ENCODE data around the gene MAD1L1.
"Not testable (repeated sequence)": the region's sequence is repeated elsewhere in the genome, so short reads cannot be mapped to it uniquely, and the experiment has no call there.

Gene MAD1L1

GRCh38 chr7:2044311-2044882, 188.3 kb downstream of the MAD1L1 start:
- no peak for DNase-seq (ENCODE audit: low spot score)

DNA sequence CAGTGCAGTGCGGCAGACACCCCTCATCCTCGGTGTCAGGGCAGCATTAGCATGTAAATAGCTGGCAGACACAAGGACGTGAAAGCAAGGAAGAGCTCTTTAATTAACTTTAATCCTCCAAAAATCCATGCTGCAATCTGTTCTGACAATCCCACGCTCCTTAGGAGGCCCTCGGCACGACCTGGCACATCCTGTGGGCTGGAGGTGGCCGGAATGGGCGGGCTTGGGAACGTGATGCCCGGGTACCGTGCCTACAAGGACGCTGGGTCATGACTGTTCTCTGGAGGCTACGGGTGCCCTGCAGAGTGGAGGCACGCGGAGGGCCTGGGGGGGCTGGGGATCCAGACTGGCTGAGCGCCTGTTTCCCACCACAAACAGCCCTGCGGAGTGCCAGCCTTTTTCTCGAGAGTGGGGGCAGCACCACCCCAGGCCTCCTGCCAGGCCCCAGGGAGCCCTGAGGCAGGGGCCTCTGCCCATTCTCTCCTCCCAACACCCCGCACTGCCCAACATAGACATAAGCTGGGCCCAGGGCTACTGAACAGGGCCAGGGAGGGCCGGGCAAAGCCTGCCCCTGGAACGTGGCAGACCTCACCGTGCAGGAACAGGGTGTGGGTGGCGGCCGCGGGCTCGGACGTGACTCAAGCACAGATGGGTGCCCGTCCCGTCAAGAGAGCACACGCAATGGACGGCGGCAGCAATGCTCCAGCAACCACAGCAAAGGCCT, 189.3 kb downstream of the MAD1L1 start:
- no peak for DNase-seq (ENCODE audit: low spot score)

DNA sequence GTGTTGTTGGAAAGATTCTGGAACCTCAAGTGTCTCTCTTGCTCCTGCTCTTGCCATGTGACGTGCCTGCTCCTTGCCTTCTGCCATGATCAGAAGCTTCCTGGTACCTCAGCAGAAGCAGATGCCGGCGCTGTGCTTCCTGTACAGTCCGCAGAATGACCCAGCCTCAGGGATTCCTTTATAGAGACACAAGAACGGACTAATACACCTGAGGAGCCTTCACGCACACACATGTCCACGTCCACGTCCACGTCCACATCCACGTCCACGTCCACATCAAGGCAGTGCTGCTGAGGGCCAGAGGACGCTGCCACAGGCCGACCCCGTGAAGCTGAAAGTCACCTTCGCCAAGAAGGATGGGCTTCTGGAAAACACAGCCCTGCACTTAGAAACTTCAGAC, 190.1 kb downstream of the MAD1L1 start:
- DNase-seq (ENCODE audit: low spot score) = no peak

- no peak for DNase-seq (ENCODE audit: low spot score)
These were observed 191.0 kb downstream of the MAD1L1 start for GRCh38 chr7:2041496-2042367.

- DNase-seq (ENCODE audit: low spot score) = no peak
These were observed 191.9 kb downstream of the MAD1L1 start for GRCh38 chr7:2040893-2041270.

DNA sequence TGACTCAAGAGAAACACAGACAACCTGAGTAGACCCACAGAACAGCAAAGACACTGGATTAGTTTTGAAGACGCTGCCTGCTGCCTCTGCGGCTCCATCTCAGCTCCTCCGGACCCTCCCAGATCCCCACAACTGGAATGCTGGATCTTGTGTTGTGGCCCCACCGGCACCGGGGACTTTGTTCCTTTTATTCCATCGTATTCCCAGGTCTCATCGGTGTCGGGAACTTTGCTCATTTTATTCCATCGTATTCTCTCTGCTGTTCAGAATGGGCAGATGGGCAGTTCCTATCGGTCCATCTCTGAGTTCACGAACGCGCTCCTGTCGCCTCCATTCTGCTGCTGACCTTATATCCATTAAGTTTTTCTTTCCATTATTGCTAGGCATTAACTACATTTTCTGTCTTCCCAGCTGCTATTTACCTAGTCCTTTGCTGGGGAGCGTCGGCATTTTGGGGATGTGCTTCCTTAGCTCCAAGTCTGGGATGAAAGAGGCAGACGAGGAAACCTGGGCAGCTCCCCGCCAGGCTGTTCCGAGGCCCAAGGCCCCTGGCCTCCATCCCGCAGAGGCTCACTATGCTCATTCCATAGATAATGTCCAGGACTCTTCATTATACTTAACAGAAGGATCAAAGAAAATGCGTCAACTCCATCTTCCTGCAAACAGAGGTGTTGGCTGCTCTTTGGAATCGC, 192.4 kb downstream of the MAD1L1 start:
- DNase-seq (ENCODE audit: low spot score) = no peak

DNA sequence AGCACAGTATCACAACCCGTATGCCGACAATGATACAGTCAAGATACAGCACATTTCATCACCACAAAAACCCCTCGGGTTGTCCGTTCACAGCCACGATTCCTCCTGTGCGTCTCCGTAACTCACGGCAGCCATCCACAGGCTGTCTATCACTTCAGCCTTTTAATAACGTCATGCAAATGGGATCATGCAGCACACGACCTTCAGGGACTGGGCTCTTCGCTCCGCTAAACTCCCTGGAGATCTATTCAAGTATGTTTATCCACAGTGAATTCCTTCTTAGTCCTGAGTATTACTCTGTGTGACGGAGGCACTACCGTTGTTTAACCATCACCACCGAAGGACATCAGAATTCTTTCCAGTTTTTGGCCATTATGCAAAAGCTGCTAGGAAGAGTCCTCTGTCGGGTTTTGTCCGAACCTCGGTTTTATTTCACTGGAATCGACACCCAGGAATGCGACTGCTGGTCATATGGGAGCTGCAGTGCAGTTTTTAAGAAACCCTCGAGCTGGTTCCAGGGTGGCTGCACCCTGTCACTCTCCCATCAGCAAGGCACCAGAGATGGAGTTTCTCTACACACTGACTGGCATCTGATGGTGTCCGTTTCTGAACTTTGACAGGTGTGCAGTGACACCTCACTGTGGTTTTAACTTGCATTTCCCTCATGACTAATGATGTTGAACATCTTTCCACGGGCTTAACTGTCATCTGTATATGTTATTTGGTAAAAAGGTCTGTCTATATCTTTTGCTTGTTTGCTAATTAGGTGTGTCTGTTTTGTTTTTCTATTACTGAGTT, 193.6 kb downstream of the MAD1L1 start:
- no peak for DNase-seq (ENCODE audit: low spot score)

DNA sequence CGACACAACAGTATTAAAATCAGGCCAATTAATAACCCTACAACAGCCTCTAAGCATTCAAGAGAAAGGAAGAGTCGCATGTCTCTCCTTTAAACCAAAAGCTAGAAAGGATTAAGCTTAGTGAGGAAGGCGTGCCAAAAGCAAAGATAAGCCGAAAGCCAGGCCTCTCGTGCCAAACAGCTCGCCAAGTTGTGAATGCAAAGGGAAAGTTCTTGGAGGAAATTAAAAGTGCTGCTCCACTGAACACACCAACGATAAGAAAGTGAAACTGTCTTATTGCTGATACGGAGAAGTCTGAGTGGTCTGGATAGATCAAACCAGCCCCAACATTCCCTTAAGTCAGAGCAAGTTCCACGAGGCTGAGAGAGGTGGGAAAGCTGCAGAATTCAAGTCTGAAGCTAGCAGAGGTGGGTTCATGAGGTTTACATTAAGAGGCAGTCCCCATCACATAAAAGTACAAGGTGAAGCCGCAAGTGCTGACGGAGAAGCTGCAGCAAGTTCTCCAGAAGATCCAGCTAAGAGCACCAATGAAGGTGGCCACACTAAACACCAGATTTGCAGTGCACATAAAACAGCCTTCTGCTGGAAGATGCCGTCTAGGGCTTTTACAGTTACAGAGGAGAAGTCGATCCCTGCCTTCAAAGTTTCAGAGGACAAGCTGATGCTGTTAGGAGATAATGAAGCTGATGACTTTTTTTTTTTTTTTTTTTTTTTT, 194.8 kb downstream of the MAD1L1 start:
- peak; percentile 49 for DNase-seq (ENCODE audit: low spot score)

DNA sequence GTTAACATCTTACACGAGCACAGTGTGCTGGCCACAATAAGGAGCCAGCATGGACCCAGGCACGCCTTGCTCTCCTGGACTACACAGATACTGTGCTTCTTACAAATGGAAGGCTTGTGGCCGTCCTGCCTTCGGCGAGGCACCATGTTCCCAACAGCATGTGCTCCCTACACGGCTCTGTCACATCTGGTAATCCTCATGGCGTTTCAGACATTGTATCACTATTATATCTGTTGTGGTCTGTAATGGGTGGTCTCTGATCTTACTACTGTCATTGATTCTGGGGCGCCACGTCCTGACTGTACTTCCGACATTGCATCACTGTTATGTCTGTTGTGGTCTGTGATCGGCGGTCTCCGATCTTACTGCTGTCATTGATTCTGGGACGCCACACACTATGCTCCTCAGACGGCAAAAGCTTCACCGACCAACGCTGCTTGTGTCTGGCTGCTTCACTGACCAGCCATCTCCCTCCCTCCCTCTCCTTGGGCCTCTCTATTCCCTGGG, 195.4 kb downstream of the MAD1L1 start:
- DNase-seq (ENCODE audit: low spot score) = peak; percentile 40

GRCh38 chr7:2036786-2037185, 196.0 kb downstream of the MAD1L1 start:
- no peak for DNase-seq (ENCODE audit: low spot score)

DNA sequence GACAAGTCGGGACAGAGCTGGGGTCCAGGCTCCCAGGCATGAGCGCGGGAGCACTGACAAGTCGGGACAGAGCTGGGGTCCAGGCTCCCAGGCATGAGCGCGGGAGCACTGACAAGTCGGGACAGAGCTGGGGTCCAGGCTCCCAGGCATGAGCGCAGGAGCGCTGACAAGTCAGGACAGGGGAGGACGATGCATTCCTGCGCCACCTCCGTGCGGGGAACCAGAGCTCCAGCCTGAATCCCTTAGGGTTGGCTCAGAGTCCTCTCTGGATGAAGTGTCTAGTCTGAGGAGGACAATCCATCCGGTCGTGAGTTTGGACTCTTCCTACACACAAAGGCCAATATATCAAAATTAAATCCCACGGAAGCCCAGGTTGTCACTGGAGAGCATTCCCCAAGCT, 196.5 kb downstream of the MAD1L1 start:
- DNase-seq (ENCODE audit: low spot score) = not testable (repeated sequence)

DNA sequence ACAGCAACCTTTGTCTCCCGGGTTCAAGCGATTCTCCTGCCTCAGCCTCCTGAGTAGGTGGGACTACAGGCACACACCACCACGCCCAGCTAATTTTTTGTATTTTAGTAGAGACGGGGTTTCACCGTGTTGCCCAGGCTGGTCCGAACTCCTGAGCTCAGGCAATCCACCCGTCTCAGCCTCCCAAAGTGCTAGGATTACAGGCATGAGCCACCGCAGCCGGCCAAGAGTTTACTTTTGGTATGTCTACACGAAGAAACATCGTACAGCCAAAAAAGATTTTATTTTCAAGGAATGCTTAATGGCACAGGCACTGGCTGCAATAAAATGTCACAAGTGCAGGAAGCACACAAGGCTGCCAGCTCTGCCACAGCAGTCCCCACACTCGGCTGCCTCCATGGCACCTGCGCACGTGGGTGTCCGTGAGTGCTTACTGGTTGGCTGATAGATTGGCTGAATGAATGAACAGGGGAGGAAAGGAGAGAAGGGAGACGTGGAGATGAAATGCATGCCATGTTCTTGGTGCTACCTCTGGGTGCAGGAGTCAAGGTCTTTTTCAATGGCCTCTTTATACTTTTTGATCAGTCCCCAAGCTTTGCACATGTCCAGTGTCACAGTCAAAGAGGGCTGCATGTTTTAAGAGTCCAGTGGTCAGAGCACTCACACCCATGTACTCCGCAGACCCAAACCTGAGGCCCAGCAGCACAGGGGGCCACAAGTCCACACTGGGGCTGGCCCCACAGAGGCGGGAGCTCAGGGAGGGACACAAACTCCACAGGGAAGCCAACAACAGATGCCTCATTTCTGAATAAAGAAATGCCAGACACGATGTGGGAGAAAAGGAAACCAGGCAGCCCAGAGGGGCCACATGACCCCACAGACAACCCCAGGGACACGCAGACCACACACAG, 198.2 kb downstream of the MAD1L1 start:
- DNase-seq (ENCODE audit: low spot score) = no peak

- DNase-seq (ENCODE audit: low spot score) = no peak
These were observed 199.1 kb downstream of the MAD1L1 start for GRCh38 chr7:2033586-2034135.

GRCh38 chr7:2032876-2033407, 199.8 kb downstream of the MAD1L1 start:
- DNase-seq (ENCODE audit: low spot score) = no peak

GRCh38 chr7:2032030-2032875, 200.5 kb downstream of the MAD1L1 start:
- no peak for DNase-seq (ENCODE audit: low spot score)

DNA sequence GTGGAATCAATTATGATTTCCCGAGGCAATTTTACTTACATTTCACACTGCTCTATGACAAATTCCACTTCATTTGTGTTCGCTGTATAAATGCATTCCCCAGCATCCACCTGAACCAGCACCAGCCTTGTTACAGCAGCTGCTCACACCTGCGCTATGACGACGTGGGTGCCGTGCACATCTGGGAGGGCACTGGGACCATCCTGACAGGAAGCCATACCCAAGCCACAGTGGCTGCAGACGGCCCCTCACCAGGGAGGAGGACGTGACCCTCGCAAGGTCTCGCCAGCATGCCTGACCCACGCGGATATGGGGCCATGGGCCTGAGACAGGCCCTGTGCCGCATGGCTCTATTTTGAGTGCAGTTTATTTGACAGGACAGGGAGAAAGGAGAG, 201.3 kb downstream of the MAD1L1 start:
- no peak for DNase-seq (ENCODE audit: low spot score)

DNA sequence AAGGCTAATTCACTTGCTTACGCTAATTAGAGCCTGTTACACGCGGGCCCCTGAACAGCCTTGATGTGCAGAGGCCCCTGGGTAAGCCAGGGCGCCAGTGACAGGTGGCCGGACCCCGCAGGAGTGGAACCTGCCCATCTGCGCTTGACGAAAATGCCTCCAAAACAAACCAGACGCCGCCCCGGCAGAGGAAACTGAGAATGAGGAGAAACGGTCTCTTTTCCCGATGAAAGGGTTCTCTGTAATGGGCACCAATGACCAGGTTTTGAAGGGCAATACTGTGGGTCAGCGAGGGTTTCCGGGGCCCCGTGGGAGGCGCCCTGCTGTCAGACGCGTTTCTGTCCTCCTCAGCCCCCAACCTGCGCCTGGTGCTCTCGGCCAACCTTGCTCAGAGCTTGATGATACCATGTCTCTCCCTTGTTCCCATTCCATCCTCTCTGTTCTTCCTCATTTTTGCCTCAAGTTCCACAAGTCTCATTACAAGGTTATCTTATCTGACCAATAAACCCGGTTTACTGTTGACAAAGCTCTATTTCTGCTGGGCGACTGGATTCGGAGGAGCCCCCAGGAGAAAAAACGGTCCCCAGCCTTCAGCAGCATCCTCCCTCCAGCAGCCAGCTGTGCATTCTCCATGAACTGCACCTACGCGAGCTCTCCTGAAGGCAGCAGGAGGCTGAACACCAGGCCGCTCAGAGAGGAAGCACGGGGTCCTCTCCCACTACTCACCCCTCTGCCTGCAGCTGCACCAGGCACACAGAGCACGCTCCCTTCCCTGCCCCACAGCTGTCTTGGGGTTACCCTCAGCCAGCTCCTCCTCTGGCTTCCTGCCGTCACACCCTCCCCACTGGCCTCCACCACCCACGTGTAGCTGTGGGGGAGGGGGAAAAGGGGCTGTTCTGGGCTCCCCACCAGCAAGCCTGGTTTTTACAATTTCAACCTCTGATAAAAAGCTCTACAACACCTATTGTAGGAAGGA, 202.0 kb downstream of the MAD1L1 start:
- no peak for DNase-seq (ENCODE audit: low spot score)
